ENCODE measurements around the gene LDLR. TPM values are rescaled to one million over a fixed set of nuclear protein-coding genes. Genes with fewer than 3 reads are reported as not detected.

LDLR gene
- 184 and 234 TPM in 2 replicates for total RNA-seq

GRCh38 chr19:11089254-11090013, at the start of gene LDLR:
Gene LDLR, plus strand, starts transcription at chr19:11089463. Its CDS starts 86 bp downstream, at chr19:11089549.

GRCh38 chr19:11155373-11156120, 66.3 kb downstream of the LDLR start, which contains the start of gene SPC24:
Gene SPC24, minus strand, starts transcription at chr19:11155782. Its CDS starts 6 bp downstream, at chr19:11155776.

Other genes with a start within 250 kb of the LDLR start
- gene C19orf38, start 241.0 kb upstream of the LDLR start, total RNA-seq = 0.71 and 1.0 TPM in 2 replicates
- 13.3 and 35.5 TPM in 2 replicates for gene CARM1, start 217.9 kb upstream of the LDLR start, total RNA-seq
- gene YIPF2, start 160.8 kb upstream of the LDLR start, total RNA-seq = 70.9 and 111 TPM in 2 replicates
- 28.3 and 38.6 TPM in 2 replicates for gene TIMM29, start 160.7 kb upstream of the LDLR start, total RNA-seq
- gene SMARCA4, start 128.4 kb upstream of the LDLR start, total RNA-seq = 51.9 and 199 TPM in 2 replicates
- gene SPC24, start 66.3 kb downstream of the LDLR start, total RNA-seq = 0.34 and 0.43 TPM in 2 replicates
- gene KANK2, start 108.1 kb downstream of the LDLR start, total RNA-seq = 8.2 and 14.7 TPM in 2 replicates
- not detected in 2 replicates for gene ANGPTL8, start 150.2 kb downstream of the LDLR start, total RNA-seq
- gene DOCK6, start 173.1 kb downstream of the LDLR start, total RNA-seq = 20.2 and 45.5 TPM in 2 replicates
- not detected in 2 replicates for gene TSPAN16, start 206.7 kb downstream of the LDLR start, total RNA-seq

All from nasal cavity respiratory epithelium epithelial cell of viscerocranial mucosa (primary cell).